Umbilical cord (tissue), 2 donors: ENCODE data around the gene RBP3. TPM values are rescaled to one million over a fixed set of nuclear protein-coding genes. Genes with fewer than 3 reads are reported as not detected.

Experiments
- DNase-seq: peaks from one replicate; pipeline ENCODE4 v3.0.0-alpha.2; 2015; ENCODE audit warnings: low spot score
- total RNA-seq: library from RNA; depleted of rRNA; stranded (reverse); fragments of >200 nt; gene quantifications from one replicate; pipeline ENCODE4 v1.2.3, GENCODE V29; 2014; ENCODE audit warnings: low replicate concordance; ENCODE audit not compliant: insufficient read depth

Gene RBP3
- total RNA-seq, result 2.2 TPM

DNA sequence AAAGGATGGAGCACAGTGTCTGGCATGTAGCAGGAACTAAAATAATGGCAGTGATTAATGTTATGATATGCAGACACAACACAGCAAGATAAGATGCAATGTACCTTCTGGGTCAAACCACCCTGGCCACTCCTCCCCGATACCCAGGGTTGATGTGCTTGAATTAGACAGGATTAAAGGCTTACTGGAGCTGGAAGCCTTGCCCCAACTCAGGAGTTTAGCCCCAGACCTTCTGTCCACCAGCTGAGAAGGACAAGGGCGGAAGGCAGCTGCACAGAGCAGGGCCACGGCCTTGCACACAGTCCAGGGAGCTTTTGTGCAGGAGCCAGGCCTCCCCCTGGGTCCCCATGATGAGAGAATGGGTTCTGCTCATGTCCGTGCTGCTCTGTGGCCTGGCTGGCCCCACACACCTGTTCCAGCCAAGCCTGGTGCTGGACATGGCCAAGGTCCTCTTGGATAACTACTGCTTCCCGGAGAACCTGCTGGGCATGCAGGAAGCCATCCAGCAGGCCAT, at the start of gene RBP3:
RBP3 (plus strand) TSS at position 226 of the 514 bp plus-strand sequence; CDS start at position 348, 122 bp downstream.
- DNase-seq, result peak; percentile 52

DNA sequence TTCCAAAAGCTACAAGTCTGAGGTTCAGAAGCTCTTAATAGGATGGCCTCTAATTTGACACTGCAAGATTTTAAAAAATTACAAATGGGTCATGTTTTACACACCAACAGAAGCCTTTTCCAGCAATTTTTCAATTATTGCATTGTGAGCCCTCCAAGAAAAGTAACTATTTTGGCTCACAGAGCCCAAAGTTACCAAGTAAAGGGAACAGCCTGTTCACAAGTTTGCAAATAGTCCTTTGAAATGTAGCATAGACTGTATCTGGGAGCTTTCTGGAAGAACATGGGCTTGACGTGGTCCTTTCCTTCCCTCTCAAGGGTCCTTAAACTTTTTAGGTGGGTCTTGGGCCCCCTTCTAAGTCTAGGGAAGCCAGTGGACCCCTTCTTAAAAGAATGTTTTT, 49.4 kb upstream of the RBP3 start:
- no peak for DNase-seq

GRCh38 chr10:47299611-47300428, 48.3 kb upstream of the RBP3 start, which contains the start of gene GDF10:
Gene GDF10, plus strand, starts transcription at chr10:47300197. Its CDS starts 455 bp downstream, at chr10:47300652.
- DNase-seq, result no peak

- DNase-seq, result no peak
Measured at GRCh38 chr10:47300429-47300931, 47.7 kb upstream of the RBP3 start.

DNA sequence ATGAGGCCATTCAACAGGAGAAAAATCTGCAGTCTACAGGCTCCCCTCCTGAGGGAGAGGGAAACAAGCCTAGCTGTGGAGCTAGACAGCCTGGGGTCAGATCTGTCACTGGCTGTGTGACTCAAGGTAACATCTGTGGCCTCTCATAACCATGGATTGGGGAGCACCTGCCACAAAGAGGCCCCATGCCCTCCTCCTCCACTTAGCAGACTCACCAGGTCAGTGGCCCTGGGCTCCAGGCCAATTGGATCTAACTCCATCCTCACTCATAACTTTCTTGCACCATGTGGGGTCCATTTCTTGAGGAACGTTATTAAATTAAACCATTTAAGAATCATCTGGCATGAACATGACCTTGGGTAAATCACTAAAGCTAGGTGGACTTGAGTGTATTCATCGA, 46.3 kb upstream of the RBP3 start:
- no peak for DNase-seq

- no peak for DNase-seq
Measured at GRCh38 chr10:47303105-47303504, 45.1 kb upstream of the RBP3 start.

- no peak for DNase-seq
Measured at GRCh38 chr10:47303866-47304265, 44.3 kb upstream of the RBP3 start.

- no peak for DNase-seq
Measured at GRCh38 chr10:47305566-47305965, 42.6 kb upstream of the RBP3 start.

GRCh38 chr10:47306387-47307210, 41.6 kb upstream of the RBP3 start:
- no peak for DNase-seq

DNA sequence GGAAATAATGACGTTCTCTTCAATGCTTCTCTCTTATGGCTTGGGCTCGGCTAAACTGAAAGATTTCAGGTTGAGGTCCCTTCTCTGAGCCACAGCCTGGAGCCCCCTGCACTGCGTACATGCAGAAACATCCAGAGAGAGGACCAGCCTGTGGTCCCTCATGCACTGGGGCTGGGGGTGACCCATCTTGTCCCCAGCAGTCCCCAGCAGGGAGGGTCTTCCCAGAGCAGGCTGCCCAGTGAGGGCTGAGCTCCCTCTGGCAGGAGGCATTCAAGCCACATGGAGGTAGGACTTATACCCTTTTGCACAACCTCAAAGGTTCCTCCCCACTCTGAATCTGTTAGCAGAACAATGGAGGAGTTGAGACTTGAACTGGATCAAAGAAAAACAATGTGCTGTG, 40.8 kb upstream of the RBP3 start:
- DNase-seq, result no peak

DNA sequence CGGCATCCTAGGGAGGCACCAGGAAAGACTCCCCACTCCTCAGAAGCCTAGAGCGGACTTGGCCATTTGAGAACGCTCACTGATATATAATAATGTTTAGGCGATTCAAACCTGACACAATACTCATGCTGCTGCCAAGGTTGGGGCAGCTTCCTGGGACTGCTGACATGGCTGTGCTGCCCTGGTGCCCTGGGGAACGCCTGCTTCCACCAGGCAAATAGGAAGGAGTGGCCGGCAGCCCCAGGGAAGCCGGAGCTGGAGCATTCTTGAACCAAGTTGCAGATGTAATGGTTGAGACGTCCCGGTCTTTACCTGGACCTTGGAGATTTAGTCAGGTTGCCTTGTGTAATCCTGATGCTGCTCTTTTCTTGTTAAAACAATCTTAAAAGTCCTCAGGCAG, 39.4 kb upstream of the RBP3 start:
- no peak for DNase-seq

GRCh38 chr10:47309408-47310089, 38.6 kb upstream of the RBP3 start:
- no peak for DNase-seq

DNA sequence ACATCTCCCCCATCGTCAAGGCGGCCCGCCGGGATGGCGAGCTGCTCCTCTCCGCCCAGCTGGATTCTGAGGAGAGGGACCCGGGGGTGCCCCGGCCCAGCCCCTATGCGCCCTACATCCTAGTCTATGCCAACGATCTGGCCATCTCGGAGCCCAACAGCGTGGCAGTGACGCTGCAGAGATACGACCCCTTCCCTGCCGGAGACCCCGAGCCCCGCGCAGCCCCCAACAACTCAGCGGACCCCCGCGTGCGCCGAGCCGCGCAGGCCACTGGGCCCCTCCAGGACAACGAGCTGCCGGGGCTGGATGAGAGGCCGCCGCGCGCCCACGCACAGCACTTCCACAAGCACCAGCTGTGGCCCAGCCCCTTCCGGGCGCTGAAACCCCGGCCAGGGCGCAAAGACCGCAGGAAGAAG, 38.1 kb upstream of the RBP3 start:
- DNase-seq, result no peak

GRCh38 chr10:47311193-47311931, 36.8 kb upstream of the RBP3 start:
- DNase-seq, result peak; percentile 36

GRCh38 chr10:47311932-47312662, 36.1 kb upstream of the RBP3 start:
- DNase-seq, result peak; percentile 77

DNA sequence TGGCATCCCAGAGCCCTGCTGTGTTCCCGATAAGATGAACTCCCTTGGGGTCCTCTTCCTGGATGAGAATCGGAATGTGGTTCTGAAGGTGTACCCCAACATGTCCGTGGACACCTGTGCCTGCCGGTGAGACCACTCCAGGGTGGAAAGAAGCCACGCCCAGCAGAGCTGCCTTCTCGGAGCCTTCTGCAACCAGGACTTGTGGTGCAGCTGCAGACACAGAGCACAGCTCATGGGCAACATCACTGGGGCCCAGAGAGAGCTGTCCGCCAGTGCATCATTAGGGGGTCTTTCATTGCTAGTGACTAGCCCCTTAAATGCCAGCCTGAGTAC, 35.5 kb upstream of the RBP3 start:
- no peak for DNase-seq

- DNase-seq, result no peak
Measured at GRCh38 chr10:47314416-47314970, 33.7 kb upstream of the RBP3 start.

GRCh38 chr10:47315421-47315820, 32.7 kb upstream of the RBP3 start:
- DNase-seq, result no peak

DNA sequence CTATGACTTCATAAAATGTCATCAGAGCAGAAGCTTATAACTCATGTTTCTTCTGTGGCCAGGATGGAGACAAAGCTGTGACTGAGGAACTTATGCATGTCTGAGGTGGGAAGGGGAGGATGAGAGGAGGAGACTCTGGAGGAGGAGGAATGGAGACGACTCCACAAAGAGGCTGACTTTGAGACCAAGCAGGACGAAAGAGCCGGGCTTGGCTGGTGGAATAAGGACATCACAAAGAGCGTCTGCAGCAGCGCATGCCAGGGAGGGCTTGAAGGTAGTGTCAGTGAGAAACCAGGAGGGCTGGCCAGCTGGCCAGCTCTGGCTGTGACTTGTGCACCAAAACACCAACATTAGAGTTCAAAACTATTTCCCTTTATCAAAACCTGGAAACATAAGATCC, 32.0 kb upstream of the RBP3 start:
- DNase-seq, result no peak

- DNase-seq, result no peak
Measured at GRCh38 chr10:47317251-47317650, 30.9 kb upstream of the RBP3 start.
